T-helper 9 cell (primary cell): Measurements from ENCODE around the gene PCDH20.
"Not testable (repeated sequence)": the region's sequence is repeated elsewhere in the genome, so short reads cannot be mapped to it uniquely, and the experiment has no call there.

Experiments used
- DNase-seq: peaks from one replicate; pipeline ENCODE4 v3.0.0-alpha.2; 2020
- total RNA-seq, 2 donors: gene quantifications; one replicate each; lab custom pipeline; 2026; lab: John Stamatoyannopoulos, UW

The PCDH20 gene
- total RNA-seq: 0 reads per million in 2 donors

GRCh38 chr13:61415749-61416148 is at the start of gene PCDH20:
TSS of gene PCDH20 (minus strand) at chr13:61415849. CDS start at chr13:61415158, 691 bp downstream.
- DNase-seq: no peak

DNA sequence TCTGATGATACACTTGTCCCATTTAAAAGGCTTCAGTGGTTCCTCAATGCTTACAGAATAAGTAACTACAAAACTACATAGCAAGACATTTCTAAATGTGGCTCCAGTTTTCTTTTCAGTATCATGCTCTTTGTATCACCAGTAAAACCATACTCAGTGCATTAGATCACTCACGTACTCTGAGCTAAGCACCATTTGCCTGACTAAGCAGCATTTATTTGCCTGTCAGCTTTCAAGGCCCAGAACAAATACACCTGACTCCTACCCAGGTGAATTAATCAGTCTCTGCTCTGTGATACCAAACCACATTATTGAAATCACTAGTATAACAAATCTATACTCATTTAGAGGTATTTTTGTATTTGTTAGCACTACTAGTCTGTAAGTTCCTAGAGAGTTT is 47.4 kb upstream of the PCDH20 start:
- no peak for DNase-seq

DNA sequence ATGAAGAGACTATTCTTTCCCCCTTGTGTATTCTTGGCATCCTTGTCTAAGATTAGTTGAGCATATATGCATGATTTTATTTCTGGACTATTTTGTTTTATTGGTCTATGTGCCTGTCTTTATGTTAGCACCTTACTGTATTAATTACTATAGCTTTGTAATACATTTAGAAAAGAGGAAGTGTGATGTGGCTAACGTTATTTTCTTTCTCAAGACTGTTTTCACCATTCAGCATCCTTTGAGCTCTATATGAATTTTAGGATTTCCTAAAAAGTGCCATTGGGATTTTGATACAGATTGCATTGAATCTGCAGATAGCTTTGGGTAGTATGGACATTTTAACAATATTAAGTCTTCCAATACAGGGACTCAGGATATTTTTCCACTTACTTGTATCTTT is 37.5 kb upstream of the PCDH20 start:
- DNase-seq: no peak

DNA sequence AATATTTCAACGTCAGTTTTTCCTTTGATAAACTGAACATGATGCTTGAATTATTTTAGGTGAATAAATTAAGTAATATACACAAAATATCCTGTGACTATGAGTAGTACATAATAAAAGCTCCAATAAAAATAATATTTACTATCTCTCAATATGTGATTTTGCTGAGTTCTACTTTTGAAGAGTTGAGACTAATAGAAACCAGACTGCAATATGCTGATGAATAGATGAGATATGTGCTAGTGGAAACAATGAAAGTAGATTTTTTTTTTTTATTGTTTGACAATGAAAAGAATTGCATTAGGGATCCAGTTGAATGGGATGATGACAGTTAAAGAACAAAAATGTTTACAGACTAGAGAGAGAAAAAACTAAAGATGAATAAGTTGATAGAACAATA is 16.4 kb upstream of the PCDH20 start:
- DNase-seq: no peak

GRCh38 chr13:61423915-61424314 is 8.3 kb upstream of the PCDH20 start:
- DNase-seq: no peak

DNA sequence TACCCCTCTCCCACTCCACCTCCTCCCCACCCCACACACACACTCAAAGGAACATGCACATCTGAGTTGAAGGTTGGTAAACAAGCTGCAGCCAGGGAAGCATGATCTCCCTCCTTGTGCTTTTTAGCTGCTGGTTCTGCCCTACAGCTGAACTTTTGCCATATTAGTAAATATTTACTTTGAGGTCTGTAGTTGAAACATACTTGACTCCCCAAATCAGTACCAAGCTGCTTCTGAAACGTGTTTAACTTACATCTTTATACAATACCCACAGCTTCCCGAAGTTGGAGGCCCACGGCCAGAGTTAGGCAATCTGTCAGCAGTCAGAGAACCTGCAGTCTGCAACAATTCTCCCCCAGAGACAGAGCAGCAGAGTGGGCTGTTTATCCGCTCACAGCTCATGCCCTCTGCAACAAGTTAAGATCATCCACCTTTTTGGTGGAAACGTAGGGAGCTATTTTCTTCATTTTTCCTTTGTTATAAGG is 1.5 kb upstream of the PCDH20 start:
- no peak for DNase-seq

DNA sequence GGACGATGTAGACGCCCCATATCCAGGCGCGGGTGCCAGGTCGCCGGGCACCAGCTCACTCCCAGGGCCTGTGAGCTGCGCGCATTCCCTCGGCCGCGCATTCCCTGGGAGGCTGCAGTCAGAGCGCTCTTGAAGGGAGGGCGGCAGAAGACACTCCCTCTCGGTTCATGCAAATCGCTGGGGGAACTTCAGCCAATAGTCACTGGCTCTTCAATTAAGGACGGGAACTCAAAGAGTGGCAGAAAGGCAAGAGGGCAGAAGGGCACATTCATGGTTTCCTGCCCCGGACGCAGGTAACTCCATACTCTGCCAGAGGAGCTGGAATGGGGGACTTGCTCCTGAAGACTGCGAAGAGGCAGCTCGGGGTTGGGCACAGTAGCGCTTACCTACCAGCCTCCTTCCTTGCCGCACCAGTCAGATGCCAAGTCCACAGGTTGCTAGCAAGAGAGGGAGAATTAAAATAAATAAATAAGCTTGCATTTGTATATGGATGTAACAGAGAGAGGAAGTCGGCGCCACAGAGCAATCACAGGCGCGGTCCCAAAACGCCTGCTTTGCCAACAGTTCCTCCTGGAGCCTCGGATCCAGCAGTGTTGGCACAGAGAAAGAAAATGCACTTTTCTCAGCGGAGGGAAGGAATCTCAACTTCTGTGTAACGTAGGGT is 459 bp downstream of the PCDH20 start:
- no peak for DNase-seq

DNA sequence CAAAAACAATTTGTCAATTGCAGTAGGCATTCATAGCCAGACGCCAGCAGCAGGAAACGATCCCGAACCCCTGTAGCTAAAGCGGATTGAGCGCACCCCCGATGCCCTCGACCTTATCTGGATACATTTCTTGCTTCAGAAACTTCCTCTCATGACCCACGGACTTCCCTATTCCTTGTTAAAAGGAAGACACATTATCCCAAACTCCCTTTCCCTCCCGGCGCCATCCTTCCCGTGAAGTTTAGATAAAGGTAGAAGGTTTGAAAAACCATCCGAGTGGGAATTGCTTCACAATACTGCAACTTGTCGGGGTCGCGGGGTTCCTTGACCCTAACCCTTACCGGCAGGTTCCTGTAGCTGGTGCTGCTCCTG is 977 bp downstream of the PCDH20 start:
- DNase-seq: no peak

DNA sequence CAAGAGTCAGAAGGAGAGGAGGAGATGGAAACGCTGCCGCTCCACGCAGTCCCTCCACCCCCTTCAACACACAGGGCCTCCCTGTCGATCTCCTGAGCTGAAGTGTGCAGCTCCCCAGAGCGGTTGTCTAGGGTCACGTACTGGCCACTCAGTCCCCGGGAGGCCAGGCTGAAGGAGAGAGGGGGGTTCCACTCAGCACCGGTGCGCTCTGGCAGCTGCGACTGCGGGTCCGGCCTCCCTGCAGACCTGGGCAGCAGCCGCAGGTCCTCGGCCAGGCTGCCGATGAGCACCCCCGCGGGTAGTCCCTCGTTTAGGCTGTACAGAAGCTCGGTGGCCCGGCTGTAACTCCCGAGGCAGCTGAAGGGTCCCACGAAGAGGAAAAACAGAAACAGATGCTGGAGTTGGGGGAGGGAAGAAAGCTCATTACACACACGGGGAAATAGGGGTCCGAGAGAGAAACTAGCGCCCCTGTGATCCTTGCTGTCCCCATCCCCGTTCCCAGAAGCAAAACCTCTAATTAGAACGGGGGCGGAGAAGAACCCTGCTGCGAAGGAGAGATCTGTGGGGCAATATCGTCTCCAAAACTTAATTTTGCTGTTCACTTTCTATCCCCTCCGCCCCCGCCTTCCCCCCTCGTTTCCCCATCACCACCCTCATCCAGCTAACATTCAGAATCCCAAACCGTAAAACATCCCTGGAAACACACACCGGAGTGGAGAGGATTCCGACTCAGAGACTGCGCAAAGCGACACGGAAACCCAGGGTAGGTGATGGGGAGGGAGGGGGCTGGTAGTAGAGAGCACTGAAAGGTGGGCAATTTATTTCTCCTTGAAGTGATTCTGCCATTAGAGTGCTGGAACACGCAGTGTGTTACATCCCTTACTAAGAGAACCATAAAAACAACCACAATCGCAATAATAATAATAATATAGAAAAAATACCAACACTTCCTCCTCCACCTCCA is 1.8 kb downstream of the PCDH20 start:
- DNase-seq: no peak

GRCh38 chr13:61410669-61411297 is 4.9 kb downstream of the PCDH20 start:
- no peak for DNase-seq

GRCh38 chr13:61410266-61410665 is 5.4 kb downstream of the PCDH20 start:
- no peak for DNase-seq

GRCh38 chr13:61408571-61408970 is 7.1 kb downstream of the PCDH20 start:
- DNase-seq: no peak

GRCh38 chr13:61406275-61406674 is 9.4 kb downstream of the PCDH20 start:
- DNase-seq: no peak

GRCh38 chr13:61396121-61396520 is 19.5 kb downstream of the PCDH20 start:
- no peak for DNase-seq

DNA sequence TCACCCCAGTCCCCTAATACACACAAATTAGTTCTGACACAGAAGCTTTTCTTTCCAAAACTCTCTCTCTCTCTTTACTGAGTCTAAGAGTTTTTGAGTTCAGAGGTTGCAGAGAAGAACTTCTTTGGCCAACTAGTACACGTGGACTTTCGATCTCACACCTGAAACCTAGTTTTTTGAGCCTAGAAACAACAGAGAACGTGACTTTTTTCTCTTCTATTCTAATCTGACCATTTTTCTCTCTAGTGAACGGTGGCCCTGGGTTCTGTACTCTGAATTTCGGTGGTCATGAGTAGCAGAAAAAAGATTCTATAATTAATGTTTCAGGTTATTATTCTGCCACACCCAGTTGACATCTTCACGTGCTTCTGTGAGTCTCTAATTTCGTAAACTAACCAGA is 24.2 kb downstream of the PCDH20 start:
- no peak for DNase-seq

GRCh38 chr13:61387694-61388093 is 28.0 kb downstream of the PCDH20 start:
- no peak for DNase-seq

DNA sequence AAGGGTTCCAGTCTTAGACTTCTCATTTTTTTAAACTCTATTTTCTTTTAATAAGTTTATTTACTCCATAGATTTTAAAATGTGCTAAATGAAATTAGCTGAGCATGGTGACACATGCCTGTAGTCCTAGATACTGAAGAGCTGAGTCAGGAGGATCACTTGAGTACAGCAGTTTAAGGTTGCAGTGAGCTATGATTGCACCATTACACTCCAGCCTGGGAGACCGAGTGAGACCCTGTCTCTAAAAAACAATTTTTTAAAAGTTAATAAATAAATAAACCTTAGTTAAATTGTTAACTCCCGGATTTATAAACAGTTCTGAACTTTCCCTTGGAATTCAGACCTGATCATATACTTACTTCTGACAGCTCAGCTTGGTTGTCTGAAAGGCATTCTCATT is 32.5 kb downstream of the PCDH20 start:
- no peak for DNase-seq

- DNase-seq: no peak
These were observed 45.1 kb downstream of the PCDH20 start for GRCh38 chr13:61370520-61370919.

GRCh38 chr13:61364690-61365089 is 51.0 kb downstream of the PCDH20 start:
- DNase-seq: not testable (repeated sequence)

- DNase-seq: no peak
These were observed 53.1 kb downstream of the PCDH20 start for GRCh38 chr13:61362522-61362921.
